Memory B cell (primary cell): ENCODE measurements around the gene ZNF652.
A peak's percentile ranks its signal among the peaks of the same experiment; 100 is the strongest.

ENCODE experiments used
- ATAC-seq: fragments of 150-1000 bp; cut with Tn5 transposase; 2 replicates; pipeline ENCODE4 v1.10.0; 2021; ENCODE audit warnings: low read depth, mild to moderate bottlenecking, moderate library complexity
- DNase-seq, 2 donors: peaks; one replicate each; pipeline ENCODE4 v3.0.0; 2022; ENCODE audit warnings: low spot score in 2 of 2
- H3K27ac Mint-ChIP-seq: one replicate; pipeline ENCODE4 v1.8.0; 2022; ENCODE audit warnings: mild to moderate bottlenecking, moderate library complexity, mixed read lengths
- H3K27me3 Mint-ChIP-seq: one replicate; pipeline ENCODE4 v1.8.0; 2022; ENCODE audit warnings: mixed read lengths
- H3K36me3 Mint-ChIP-seq: one replicate; pipeline ENCODE4 v1.8.0; 2022; ENCODE audit warnings: mild to moderate bottlenecking, mixed read lengths
- H3K4me1 Mint-ChIP-seq: one replicate; pipeline ENCODE4 v1.8.0; 2022; ENCODE audit warnings: mixed read lengths
- H3K4me3 Mint-ChIP-seq: one replicate; pipeline ENCODE4 v1.8.0; 2022; ENCODE audit warnings: mild to moderate bottlenecking, moderate library complexity, mixed read lengths
- H3K9me3 Mint-ChIP-seq: one replicate; pipeline ENCODE4 v1.8.0; 2022; ENCODE audit warnings: mixed read lengths

Gene ZNF652

GRCh38 chr17:49358641-49359247 lies 3.3 kb downstream of the ZNF652 start:
- DNase-seq (no peak), ATAC-seq (no peak)
- Mint-ChIP-seq H3K9me3 (no peaks in the 10 kb centered on the region), H3K4me3 (peak overlapping the region; percentile 61), H3K27me3 (no peaks in the 10 kb centered on the region), H3K36me3 (peaks cover 1% of the 10 kb centered on the region), H3K4me1 (peaks cover 44% of the 10 kb centered on the region), H3K27ac (peak overlapping the region; percentile 88)

- Mint-ChIP-seq H3K27me3 (no peaks in the 10 kb centered on the region), H3K9me3 (no peaks in the 10 kb centered on the region), H3K4me3 (no peak overlapping the region), H3K27ac (peak overlapping the region; percentile 88), H3K36me3 (peaks cover 4% of the 10 kb centered on the region), H3K4me1 (peaks cover 47% of the 10 kb centered on the region)
- no peak for DNase-seq
- no peak for ATAC-seq
Measured at GRCh38 chr17:49357516-49357915, 4.5 kb downstream of the ZNF652 start.

- no peaks in the 10 kb centered on the region for H3K9me3 Mint-ChIP-seq
- no peak overlapping the region for H3K4me3 Mint-ChIP-seq
- H3K27me3 Mint-ChIP-seq, result no peaks in the 10 kb centered on the region
- ATAC-seq, result no peak
- peaks cover 5% of the 10 kb centered on the region for H3K36me3 Mint-ChIP-seq
- H3K27ac Mint-ChIP-seq, result no peak overlapping the region
- no peak for DNase-seq
- peaks cover 46% of the 10 kb centered on the region for H3K4me1 Mint-ChIP-seq
Measured at GRCh38 chr17:49356320-49356719, 5.7 kb downstream of the ZNF652 start.

- no peaks in the 10 kb centered on the region for H3K27me3 Mint-ChIP-seq
- DNase-seq, result no peak
- H3K4me1 Mint-ChIP-seq, result peaks cover 24% of the 10 kb centered on the region
- no peak overlapping the region for H3K27ac Mint-ChIP-seq
- H3K9me3 Mint-ChIP-seq, result no peaks in the 10 kb centered on the region
- H3K4me3 Mint-ChIP-seq, result no peak overlapping the region
- H3K36me3 Mint-ChIP-seq, result peaks cover 5% of the 10 kb centered on the region
- ATAC-seq, result no peak
Measured at GRCh38 chr17:49353607-49354006, 8.4 kb downstream of the ZNF652 start.

GRCh38 chr17:49352587-49353154 lies 9.4 kb downstream of the ZNF652 start:
- no peak for ATAC-seq

GRCh38 chr17:49351572-49352140 lies 10.4 kb downstream of the ZNF652 start:
- peaks cover 15% of the 10 kb centered on the region for H3K4me1 Mint-ChIP-seq
- no peak overlapping the region for H3K4me3 Mint-ChIP-seq
- no peak for ATAC-seq
- DNase-seq, result no peak
- H3K27ac Mint-ChIP-seq, result no peak overlapping the region
- no peaks in the 10 kb centered on the region for H3K27me3 Mint-ChIP-seq
- peaks cover 7% of the 10 kb centered on the region for H3K36me3 Mint-ChIP-seq
- no peaks in the 10 kb centered on the region for H3K9me3 Mint-ChIP-seq

More at GRCh38 chr17:49352587-49353154, 9.4 kb downstream of the ZNF652 start:
- H3K36me3 Mint-ChIP-seq, result peaks cover 7% of the 10 kb centered on the region
- H3K4me1 Mint-ChIP-seq, result peaks cover 17% of the 10 kb centered on the region
- H3K9me3 Mint-ChIP-seq, result no peaks in the 10 kb centered on the region
- H3K27ac Mint-ChIP-seq, result no peak overlapping the region
- no peak for DNase-seq
- no peak overlapping the region for H3K4me3 Mint-ChIP-seq
- no peaks in the 10 kb centered on the region for H3K27me3 Mint-ChIP-seq

GRCh38 chr17:49349541-49349940 lies 12.5 kb downstream of the ZNF652 start:
- H3K36me3 Mint-ChIP-seq, result peaks cover 6% of the 10 kb centered on the region
- H3K4me1 Mint-ChIP-seq, result peaks cover 12% of the 10 kb centered on the region
- H3K27ac Mint-ChIP-seq, result no peak overlapping the region
- DNase-seq, result no peak
- no peak overlapping the region for H3K4me3 Mint-ChIP-seq
- ATAC-seq, result no peak
- H3K27me3 Mint-ChIP-seq, result no peaks in the 10 kb centered on the region
- no peaks in the 10 kb centered on the region for H3K9me3 Mint-ChIP-seq

GRCh38 chr17:49344914-49345313 lies 17.1 kb downstream of the ZNF652 start:
- Mint-ChIP-seq H3K9me3 (no peaks in the 10 kb centered on the region), H3K27me3 (no peaks in the 10 kb centered on the region), H3K4me1 (peaks cover 24% of the 10 kb centered on the region), H3K36me3 (peaks cover 2% of the 10 kb centered on the region), H3K27ac (no peak overlapping the region), H3K4me3 (no peak overlapping the region)
- ATAC-seq, result no peak
- DNase-seq, result no peak

GRCh38 chr17:49343273-49343672 lies 18.8 kb downstream of the ZNF652 start:
- Mint-ChIP-seq H3K27ac (peak overlapping the region; percentile 88), H3K9me3 (no peaks in the 10 kb centered on the region), H3K36me3 (peaks cover 6% of the 10 kb centered on the region), H3K27me3 (no peaks in the 10 kb centered on the region), H3K4me3 (peak overlapping the region; percentile 76), H3K4me1 (peaks cover 30% of the 10 kb centered on the region)
- ATAC-seq, result peak; percentile 28
- DNase-seq, result no peak

- peaks cover 5% of the 10 kb centered on the region for H3K36me3 Mint-ChIP-seq
- peaks cover 33% of the 10 kb centered on the region for H3K4me1 Mint-ChIP-seq
- no peak for DNase-seq
- H3K27ac Mint-ChIP-seq, result peak overlapping the region; percentile 88
- peak; percentile 55 for ATAC-seq
- H3K4me3 Mint-ChIP-seq, result peak overlapping the region; percentile 51
- H3K27me3 Mint-ChIP-seq, result no peaks in the 10 kb centered on the region
- H3K9me3 Mint-ChIP-seq, result no peaks in the 10 kb centered on the region
Measured at GRCh38 chr17:49342575-49342936, 19.5 kb downstream of the ZNF652 start.

- peaks cover 30% of the 10 kb centered on the region for H3K4me1 Mint-ChIP-seq
- peak overlapping the region; percentile 76 for H3K4me3 Mint-ChIP-seq
- H3K9me3 Mint-ChIP-seq, result no peaks in the 10 kb centered on the region
- peak overlapping the region; percentile 88 for H3K27ac Mint-ChIP-seq
- no peak for ATAC-seq
- H3K36me3 Mint-ChIP-seq, result peaks cover 5% of the 10 kb centered on the region
- DNase-seq, result no peak
- no peaks in the 10 kb centered on the region for H3K27me3 Mint-ChIP-seq
Measured at GRCh38 chr17:49341356-49341755, 20.7 kb downstream of the ZNF652 start.

- H3K4me1 Mint-ChIP-seq, result peaks cover 35% of the 10 kb centered on the region
- no peaks in the 10 kb centered on the region for H3K27me3 Mint-ChIP-seq
- no peaks in the 10 kb centered on the region for H3K9me3 Mint-ChIP-seq
- peaks cover 5% of the 10 kb centered on the region for H3K36me3 Mint-ChIP-seq
- H3K4me3 Mint-ChIP-seq, result no peak overlapping the region
- DNase-seq (no peak), ATAC-seq (no peak)
- H3K27ac Mint-ChIP-seq, result no peak overlapping the region
Measured at GRCh38 chr17:49339354-49339753, 22.7 kb downstream of the ZNF652 start.

- Mint-ChIP-seq H3K4me1 (peaks cover 39% of the 10 kb centered on the region), H3K36me3 (peaks cover 5% of the 10 kb centered on the region), H3K27me3 (no peaks in the 10 kb centered on the region), H3K4me3 (no peak overlapping the region), H3K9me3 (no peaks in the 10 kb centered on the region), H3K27ac (peak overlapping the region; percentile 14)
- ATAC-seq, result no peak
- no peak for DNase-seq
Measured at GRCh38 chr17:49338883-49339282, 23.2 kb downstream of the ZNF652 start.

GRCh38 chr17:49337884-49338283 lies 24.2 kb downstream of the ZNF652 start:
- Mint-ChIP-seq H3K27me3 (no peaks in the 10 kb centered on the region), H3K27ac (no peak overlapping the region), H3K9me3 (no peaks in the 10 kb centered on the region), H3K4me3 (no peak overlapping the region), H3K36me3 (peaks cover 5% of the 10 kb centered on the region), H3K4me1 (peaks cover 34% of the 10 kb centered on the region)
- ATAC-seq, result no peak
- no peak for DNase-seq
